Activated T-helper 1 cell treated with Interleukin-2 at 50 U/mL for 16 hours (primary cell): ENCODE results near the gene TRIM44.

Source experiments
- DNase-seq: peaks from one replicate; pipeline ENCODE4 v3.0.0-alpha.2; 2020; ENCODE audit warnings: low read depth

TRIM44 gene

GRCh38 chr11:35791088-35791958 lies 128.7 kb downstream of the TRIM44 start:
- no peak for DNase-seq

- DNase-seq, result no peak
These were observed 129.7 kb downstream of the TRIM44 start for GRCh38 chr11:35792148-35792845.

DNA sequence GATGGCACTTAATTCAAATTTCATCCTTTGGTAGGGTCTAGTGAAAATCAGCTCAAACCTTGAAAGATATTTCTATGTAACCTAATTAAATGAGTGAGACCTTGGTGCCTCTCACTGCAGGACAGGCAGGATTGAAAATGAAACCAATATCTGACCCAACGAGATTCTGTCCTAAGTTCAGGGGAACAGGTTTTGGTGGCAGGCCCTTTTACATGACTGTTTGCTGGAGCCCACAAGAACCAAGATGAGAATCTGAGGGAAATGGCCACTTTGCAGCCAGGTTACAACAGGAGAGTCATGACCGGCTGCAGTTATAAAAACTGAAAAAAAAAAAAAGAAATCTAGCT lies 130.2 kb downstream of the TRIM44 start:
- DNase-seq, result no peak

- no peak for DNase-seq
These were observed 131.8 kb downstream of the TRIM44 start for GRCh38 chr11:35794333-35794732.

- no peak for DNase-seq
These were observed 132.3 kb downstream of the TRIM44 start for GRCh38 chr11:35794850-35795249.

DNA sequence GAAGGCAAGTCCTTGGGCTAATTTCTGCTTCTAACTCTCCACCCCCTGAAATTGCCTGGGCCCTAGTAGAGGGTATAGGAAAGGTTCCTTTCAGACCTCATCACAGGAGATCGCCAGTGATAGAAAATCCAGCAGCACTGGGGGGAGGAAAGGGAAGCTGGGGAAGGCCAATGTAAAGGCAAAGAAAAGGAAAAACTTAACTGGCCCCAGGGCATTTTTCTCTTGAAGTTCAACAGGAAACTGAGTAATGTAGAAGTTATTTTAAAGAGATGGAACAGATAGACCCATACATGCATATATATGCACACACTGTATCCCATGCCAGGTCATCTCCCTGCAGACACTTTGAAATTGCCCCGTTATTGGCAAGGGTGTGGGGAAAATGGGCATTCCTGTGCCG lies 134.0 kb downstream of the TRIM44 start:
- DNase-seq, result no peak

DNA sequence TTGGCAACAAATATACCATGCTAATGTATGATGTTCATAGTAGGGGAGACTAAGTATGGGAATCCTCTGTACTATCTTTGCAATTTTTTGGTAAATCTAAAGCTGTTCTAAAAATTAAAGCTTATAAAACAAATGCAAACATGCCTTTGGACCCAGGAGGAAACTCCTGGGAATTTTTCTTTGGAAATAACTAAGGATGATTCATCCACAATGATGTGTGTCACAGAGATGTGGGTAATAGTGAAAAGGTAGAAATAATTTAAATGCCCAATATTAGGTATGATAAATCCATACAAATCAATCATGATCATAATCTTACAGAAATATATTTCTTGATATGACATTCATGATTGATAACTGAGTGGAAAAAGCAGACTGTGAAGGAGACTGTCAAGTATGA lies 135.8 kb downstream of the TRIM44 start:
- DNase-seq, result no peak

DNA sequence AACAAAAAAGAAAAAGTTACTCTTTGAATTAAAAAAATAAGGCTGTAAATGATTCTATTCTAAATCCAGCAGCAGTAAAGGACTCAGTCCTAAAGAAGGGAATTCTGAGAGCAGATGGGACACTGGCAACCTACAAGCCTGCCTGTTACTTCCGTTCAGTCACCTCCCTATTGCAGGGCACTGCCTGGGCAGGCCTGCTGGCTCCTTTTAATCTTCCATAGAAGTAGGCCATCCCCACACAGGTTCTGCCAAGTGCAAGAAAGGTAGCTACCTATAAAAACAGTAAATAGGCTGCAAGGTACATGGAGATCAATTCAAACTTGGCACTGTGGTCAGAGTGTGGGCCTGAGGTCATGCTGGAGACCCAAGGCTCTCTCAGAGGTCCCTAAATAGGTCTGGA lies 136.4 kb downstream of the TRIM44 start:
- DNase-seq, result no peak

- DNase-seq, result no peak
These were observed 137.1 kb downstream of the TRIM44 start for GRCh38 chr11:35799655-35800054.

- DNase-seq, result no peak
These were observed 138.7 kb downstream of the TRIM44 start for GRCh38 chr11:35800970-35801953.

GRCh38 chr11:35802221-35802620 lies 139.6 kb downstream of the TRIM44 start:
- no peak for DNase-seq

- DNase-seq, result no peak
These were observed 140.1 kb downstream of the TRIM44 start for GRCh38 chr11:35802672-35803071.

- DNase-seq, result no peak
These were observed 140.5 kb downstream of the TRIM44 start for GRCh38 chr11:35803115-35803514.

- DNase-seq, result no peak
These were observed 142.0 kb downstream of the TRIM44 start for GRCh38 chr11:35804451-35805040.

DNA sequence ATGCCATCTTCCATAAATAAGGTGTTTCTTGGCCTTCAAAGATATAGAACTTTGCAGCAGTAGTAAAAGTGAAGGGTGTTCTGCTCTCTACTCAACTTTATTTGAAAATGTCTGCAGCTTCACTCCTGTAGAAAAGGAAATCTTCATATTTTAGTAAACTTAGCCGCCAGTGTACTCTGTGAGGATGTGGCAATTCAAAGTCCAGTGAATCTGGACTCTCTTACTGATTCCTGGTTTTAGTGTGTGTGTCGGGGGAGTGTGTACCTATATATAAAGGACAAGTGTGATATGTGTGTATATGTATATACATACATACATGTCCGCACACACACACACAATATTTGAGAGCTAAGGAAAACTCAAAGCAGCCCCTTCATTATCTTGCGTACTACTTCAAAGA lies 147.0 kb downstream of the TRIM44 start:
- DNase-seq, result no peak

DNA sequence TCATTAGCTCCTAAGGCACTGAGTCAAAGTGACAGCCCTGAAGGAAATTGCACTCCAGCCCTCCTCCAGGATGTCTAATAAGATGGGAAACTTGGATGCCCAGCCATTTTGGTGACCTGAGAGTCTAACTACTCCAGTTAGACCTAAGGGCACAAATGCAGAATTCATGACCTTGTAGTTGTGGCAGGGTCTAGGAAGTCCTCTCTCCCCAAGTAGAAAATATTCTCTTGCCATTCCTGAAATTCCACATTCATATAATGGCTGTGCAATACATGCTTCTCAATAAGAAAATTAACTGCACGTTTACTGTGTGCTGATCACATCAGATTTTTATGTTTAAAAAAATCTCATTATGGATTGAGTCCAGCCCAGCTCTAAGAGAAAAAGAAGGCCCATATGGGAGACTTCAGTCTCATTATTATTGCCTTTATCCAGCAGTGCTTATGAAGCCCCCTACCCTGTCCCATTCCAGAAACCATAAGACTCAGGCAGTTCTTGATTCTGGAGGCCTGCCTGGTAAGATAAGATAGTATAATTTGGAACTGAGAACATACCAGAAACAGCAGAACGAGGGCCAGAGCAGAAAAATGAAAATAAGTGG lies 147.6 kb downstream of the TRIM44 start:
- no peak for DNase-seq

DNA sequence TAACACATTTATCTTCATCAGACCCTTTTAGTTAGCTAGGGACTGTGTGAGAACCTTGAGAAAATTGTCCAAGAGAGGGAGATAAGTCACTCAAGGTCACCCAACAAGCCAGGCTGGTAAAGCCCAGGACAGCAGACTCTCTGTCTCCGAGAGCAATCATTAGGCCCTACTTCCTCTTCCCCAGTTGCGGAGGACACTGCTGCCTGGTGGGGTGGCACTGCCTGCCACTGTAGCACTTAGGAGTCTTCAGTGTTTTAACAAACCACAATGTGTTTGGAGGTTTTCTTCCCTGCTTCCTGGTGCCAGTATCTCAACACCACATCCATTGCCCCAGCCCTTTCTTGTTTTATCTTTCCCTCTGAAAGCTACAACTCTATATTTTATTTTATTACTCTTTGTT lies 149.2 kb downstream of the TRIM44 start:
- DNase-seq, result no peak

DNA sequence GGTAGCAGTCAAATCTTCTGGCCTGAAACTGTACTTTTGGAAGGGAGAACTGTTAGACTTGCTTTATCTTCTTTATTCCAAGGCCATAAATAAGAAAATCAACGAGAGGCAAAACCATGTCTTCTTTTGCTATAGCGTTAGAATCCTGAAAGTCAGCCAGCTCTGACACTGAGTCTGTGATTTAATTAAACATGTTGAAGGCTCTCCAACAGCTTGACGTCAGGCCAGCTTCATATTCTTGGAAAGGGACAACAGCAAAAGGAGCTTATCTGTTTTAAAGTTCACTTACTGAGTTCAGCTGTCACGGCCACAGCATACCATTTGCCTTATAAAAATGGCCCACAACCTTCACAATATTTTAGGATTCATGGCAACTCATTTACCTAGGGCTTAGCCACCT lies 150.3 kb downstream of the TRIM44 start:
- no peak for DNase-seq

GRCh38 chr11:35814081-35814695 lies 151.6 kb downstream of the TRIM44 start:
- no peak for DNase-seq

DNA sequence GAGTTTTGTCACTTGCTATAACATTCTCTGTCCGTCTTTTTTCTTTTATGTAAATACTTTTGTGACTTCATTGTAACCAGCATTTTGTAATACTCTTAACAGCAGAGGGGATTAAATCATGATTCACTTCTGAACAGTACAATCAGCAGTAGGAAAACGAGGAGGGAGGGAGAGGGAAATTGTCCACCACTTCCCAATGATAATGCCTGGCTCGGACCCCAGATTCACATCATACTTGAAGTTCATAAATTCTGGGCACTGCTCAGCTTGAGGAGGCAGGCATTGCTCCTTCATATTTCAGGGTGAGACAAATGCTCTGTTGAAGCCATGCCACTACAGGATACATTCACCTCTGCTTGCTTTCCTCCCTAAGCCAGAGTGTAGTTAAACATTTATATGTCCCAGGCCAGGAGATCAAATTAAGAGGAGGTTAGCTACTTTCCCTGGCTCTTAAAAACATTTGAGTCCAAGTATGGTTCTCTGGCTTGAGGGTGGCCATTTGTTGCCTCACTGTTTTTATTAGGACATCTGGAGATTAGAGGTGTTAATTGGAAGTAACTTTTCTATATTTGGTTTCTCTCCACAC lies 152.2 kb downstream of the TRIM44 start:
- DNase-seq, result no peak
